Ishikawa (cell line): Measurements from ENCODE around the gene SF3B6.

Source experiments
- CEBPB ChIP-seq: IDR thresholded peaks from 2 replicates; pipeline ENCODE4 v1.6.1; 2012
- CREB1 ChIP-seq: IDR thresholded peaks from 2 replicates; pipeline ENCODE4 v1.6.1; 2012; ENCODE audit warnings: low read depth
- EGR1 ChIP-seq: IDR thresholded peaks from 2 replicates; pipeline ENCODE4 v1.6.1; 2012
- EP300 ChIP-seq: IDR thresholded peaks from 2 replicates; pipeline ENCODE4 v1.6.1; 2012; ENCODE audit warnings: borderline replicate concordance
- FOXM1 ChIP-seq: IDR thresholded peaks from 2 replicates; pipeline ENCODE4 v1.6.1; 2012; ENCODE audit warnings: low read depth, borderline replicate concordance
- NFIC ChIP-seq: IDR thresholded peaks from 2 replicates; pipeline ENCODE4 v1.6.1; 2012
- RAD21 ChIP-seq: IDR thresholded peaks from 2 replicates; pipeline ENCODE4 v1.6.1; 2012; ENCODE audit warnings: low read depth
- REST ChIP-seq: IDR thresholded peaks from 2 replicates; pipeline ENCODE4 v1.6.1; 2012; ENCODE audit warnings: low read depth, mild to moderate bottlenecking
- TAF1 ChIP-seq: IDR thresholded peaks from 2 replicates; pipeline ENCODE4 v1.6.1; 2012; ENCODE audit warnings: low read depth, mild to moderate bottlenecking
- TCF12 ChIP-seq: IDR thresholded peaks from 2 replicates; pipeline ENCODE4 v1.6.1; 2012; ENCODE audit warnings: low read depth
- TEAD4 ChIP-seq: IDR thresholded peaks from 2 replicates; pipeline ENCODE4 v1.6.1; 2012
- YY1 ChIP-seq: IDR thresholded peaks from 2 replicates; pipeline ENCODE4 v1.6.1; 2012; ENCODE audit warnings: low read depth
- ZBTB7A ChIP-seq: IDR thresholded peaks from 2 replicates; pipeline ENCODE4 v1.6.1; 2012; ENCODE audit warnings: low read depth
- TF ChIP-seq, protein P1 (sequence below): IDR thresholded peaks from 2 replicates; pipeline ENCODE4 v1.6.1; 2012
- TF ChIP-seq, protein P2 (sequence below): IDR thresholded peaks from 2 replicates; pipeline ENCODE4 v1.6.1; 2012

Gene SF3B6

GRCh38 chr2:24106786-24107185 lies 30.7 kb upstream of the SF3B6 start:
- TF ChIP-seq TAF1 (no peak), NFIC (no peak), ZBTB7A (no peak), FOXM1 (no peak), REST (no peak), EGR1 (no peak), CEBPB (no peak), YY1 (no peak), TEAD4 (no peak)

DNA sequence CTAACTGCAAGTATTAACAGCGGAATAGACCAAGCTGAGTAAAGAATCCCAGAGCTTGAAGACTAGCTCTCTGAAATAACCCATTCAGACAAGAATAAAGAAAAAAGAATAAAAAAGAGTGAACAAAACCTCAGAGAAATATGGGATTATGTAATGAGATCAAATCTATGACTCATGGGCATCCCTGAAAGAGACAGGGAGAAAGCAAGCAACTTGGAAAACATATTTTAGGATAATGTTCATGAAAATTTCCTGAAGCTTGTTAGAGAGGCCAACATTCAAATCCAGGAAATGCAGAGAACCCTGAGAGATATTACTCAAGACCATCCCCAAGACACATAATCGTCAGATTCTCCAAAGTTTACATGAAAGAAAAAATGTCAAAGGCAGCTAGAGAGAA lies 29.7 kb upstream of the SF3B6 start:
- TF ChIP-seq, protein P1, sequence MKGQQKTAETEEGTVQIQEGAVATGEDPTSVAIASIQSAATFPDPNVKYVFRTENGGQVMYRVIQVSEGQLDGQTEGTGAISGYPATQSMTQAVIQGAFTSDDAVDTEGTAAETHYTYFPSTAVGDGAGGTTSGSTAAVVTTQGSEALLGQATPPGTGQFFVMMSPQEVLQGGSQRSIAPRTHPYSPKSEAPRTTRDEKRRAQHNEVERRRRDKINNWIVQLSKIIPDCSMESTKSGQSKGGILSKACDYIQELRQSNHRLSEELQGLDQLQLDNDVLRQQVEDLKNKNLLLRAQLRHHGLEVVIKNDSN: no peak
- no peak for TF ChIP-seq TCF12
- no peak for TF ChIP-seq CEBPB
- no peak for TF ChIP-seq REST
- no peak for TF ChIP-seq NFIC
- TF ChIP-seq RAD21: no peak
- TF ChIP-seq CREB1: no peak
- TF ChIP-seq ZBTB7A: no peak
- no peak for TF ChIP-seq EP300
- no peak for TF ChIP-seq YY1
- no peak for TF ChIP-seq TAF1
- no peak for TF ChIP-seq FOXM1
- TF ChIP-seq EGR1: no peak
- TF ChIP-seq TEAD4: no peak
- TF ChIP-seq, protein P2, sequence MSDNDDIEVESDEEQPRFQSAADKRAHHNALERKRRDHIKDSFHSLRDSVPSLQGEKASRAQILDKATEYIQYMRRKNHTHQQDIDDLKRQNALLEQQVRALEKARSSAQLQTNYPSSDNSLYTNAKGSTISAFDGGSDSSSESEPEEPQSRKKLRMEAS: no peak

DNA sequence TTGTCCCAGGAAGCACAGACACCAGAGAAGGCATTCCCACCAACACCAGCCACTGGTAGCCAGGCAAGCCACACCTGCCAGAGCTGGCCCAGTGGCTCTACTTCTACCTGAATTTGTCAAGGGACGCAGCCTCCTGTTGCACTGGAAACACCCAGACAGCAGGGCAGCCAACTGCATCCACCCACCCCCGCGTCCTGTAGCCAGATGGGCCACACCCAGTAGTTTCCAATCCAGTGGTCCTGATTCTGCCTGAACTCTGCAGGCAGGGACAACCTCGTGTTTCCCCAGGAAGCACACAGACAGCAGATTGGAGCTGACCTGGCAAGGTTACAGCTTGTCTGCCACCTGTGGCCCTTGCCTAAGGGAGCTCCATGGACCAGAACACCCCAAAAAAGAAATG lies 28.8 kb upstream of the SF3B6 start:
- TF ChIP-seq NFIC (0 out of 2 replicates have a peak, but pooled peaks have one; percentile 9), REST (no peak), TCF12 (peak; percentile 71; the same call in 1 of the 2 replicates), EGR1 (peak; percentile 91), RAD21 (no peak), EP300 (peak; percentile 51; the same call in 1 of the 2 replicates)
- TF ChIP-seq, protein P2: no peak; the same call in none of the 2 replicates

DNA sequence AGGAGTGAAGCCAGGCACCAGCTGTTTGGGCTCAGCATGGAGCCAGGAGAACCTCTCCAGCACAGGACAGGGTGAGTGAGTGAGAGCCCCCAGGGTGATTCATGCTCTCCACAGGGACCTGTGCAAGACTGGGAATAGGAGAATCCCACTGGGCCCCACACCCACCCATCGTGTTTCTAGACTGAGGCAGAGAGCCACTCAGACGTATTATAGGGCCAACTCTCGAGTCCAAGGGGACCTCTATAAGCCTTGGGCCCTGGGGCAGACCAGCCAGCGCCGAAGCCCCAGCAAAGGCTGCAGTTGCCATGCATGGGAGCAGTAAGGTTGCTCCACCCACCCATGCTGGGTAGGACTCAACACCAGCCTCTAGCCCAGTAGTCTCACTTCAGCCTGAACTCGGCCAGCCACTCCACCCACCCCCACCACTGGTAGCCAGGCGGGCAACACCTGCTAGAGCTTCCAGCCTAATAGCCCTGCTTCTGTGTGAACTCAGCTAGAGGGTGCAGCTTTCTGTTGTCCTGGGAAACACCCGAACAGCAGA lies 28.1 kb upstream of the SF3B6 start:
- TF ChIP-seq CEBPB (no peak), EGR1 (no peak), REST (no peak), EP300 (no peak)
